Activated effector memory CD4-positive, alpha-beta T cell treated with Interleukin-2 at 50 U/mL for 16 hours (primary cell): ENCODE measurements around the gene ANGPTL8.

ENCODE experiments used
- DNase-seq: peaks from one replicate; pipeline ENCODE4 v3.0.0-alpha.2; 2020

ANGPTL8 gene

GRCh38 chr19:11238041-11238440 lies 1.4 kb upstream of the ANGPTL8 start:
- DNase-seq = no peak

- DNase-seq = no peak
These were observed 540 bp upstream of the ANGPTL8 start for GRCh38 chr19:11238781-11239376.

GRCh38 chr19:11240008-11240444 lies 607 bp downstream of the ANGPTL8 start:
- no peak for DNase-seq

- no peak for DNase-seq
These were observed 2.6 kb downstream of the ANGPTL8 start for GRCh38 chr19:11242025-11242424.

GRCh38 chr19:11242864-11243797 lies 3.7 kb downstream of the ANGPTL8 start:
- DNase-seq = peak; percentile 65

GRCh38 chr19:11243798-11244169 lies 4.4 kb downstream of the ANGPTL8 start:
- no peak for DNase-seq

- DNase-seq = no peak
These were observed 5.6 kb downstream of the ANGPTL8 start for GRCh38 chr19:11244846-11245589.

GRCh38 chr19:11246941-11247340 lies 7.5 kb downstream of the ANGPTL8 start:
- DNase-seq = no peak

GRCh38 chr19:11247391-11247790 lies 8.0 kb downstream of the ANGPTL8 start:
- no peak for DNase-seq

- no peak for DNase-seq
These were observed 8.5 kb downstream of the ANGPTL8 start for GRCh38 chr19:11247934-11248333.

- no peak for DNase-seq
These were observed 9.4 kb downstream of the ANGPTL8 start for GRCh38 chr19:11248852-11249251.

- DNase-seq = no peak
These were observed 11.8 kb downstream of the ANGPTL8 start for GRCh38 chr19:11251217-11251616.

- DNase-seq = no peak
These were observed 12.4 kb downstream of the ANGPTL8 start for GRCh38 chr19:11251650-11252314.

GRCh38 chr19:11252665-11253355 lies 13.4 kb downstream of the ANGPTL8 start:
- DNase-seq = no peak

- no peak for DNase-seq
These were observed 15.2 kb downstream of the ANGPTL8 start for GRCh38 chr19:11254666-11255065.

- DNase-seq = no peak
These were observed 16.8 kb downstream of the ANGPTL8 start for GRCh38 chr19:11256189-11256588.

GRCh38 chr19:11257846-11258380 lies 18.5 kb downstream of the ANGPTL8 start:
- DNase-seq = no peak

- no peak for DNase-seq
These were observed 21.6 kb downstream of the ANGPTL8 start for GRCh38 chr19:11260996-11261395.

GRCh38 chr19:11261431-11261970 lies 22.1 kb downstream of the ANGPTL8 start:
- DNase-seq = no peak

GRCh38 chr19:11261971-11262839 lies 22.8 kb downstream of the ANGPTL8 start, which contains the start of gene DOCK6:
Gene DOCK6 (minus strand): TSS chr19:11262524. CDS start chr19:11262440, 84 bp downstream.
- DNase-seq = no peak

GRCh38 chr19:11263726-11264125 lies 24.3 kb downstream of the ANGPTL8 start:
- DNase-seq = no peak
